Transverse colon (tissue), 4 donors: ENCODE results near the gene PLSCR2.

Source experiments
- CTCF ChIP-seq, 5 experiments: fragments of 200-600 bp in 3 of 5; fragments of 450-650 bp in 2 of 5; sonication (generic) in 3 of 5; IDR thresholded peaks; 1 replicate in 2 of 5; 2 replicates in 3 of 5; pipeline ENCODE4 v1.5.1; 2016 to 2017; ENCODE audit warnings: antibody characterized with exemption in 5 of 5, inconsistent platforms in 3 of 5, mild to moderate bottlenecking in 2 of 5, moderate library complexity in 1 of 5
- POLR2AphosphoS5 ChIP-seq, 3 donors: sonication (generic); formaldehyde crosslinking; IDR thresholded peaks; one replicate each; pipeline ENCODE4 v1.6.1; 2016; ENCODE audit warnings: antibody characterized with exemption in 3 of 3

- TF ChIP-seq CTCF (IDR thresholded peaks at IDR 0.05) (no peak), POLR2AphosphoS5 (IDR thresholded peaks at IDR 0.05) (no peak)
Observed at GRCh38 chr3:146425341-146425740, 44.0 kb downstream of the PLSCR2 start.
